NAMALWA (cell line): Measurements from ENCODE around the gene TMPRSS13.
"Not testable (repeated sequence)": the region's sequence is repeated elsewhere in the genome, so short reads cannot be mapped to it uniquely, and the experiment has no call there.

ENCODE experiments used
- DNase-seq: peaks from one replicate; pipeline ENCODE4 v3.0.0-alpha.2; 2015; ENCODE audit warnings: low spot score

The TMPRSS13 gene

GRCh38 chr11:117929916-117930570 lies 841 bp upstream of the TMPRSS13 start:
- no peak for DNase-seq

GRCh38 chr11:117928446-117929141 lies 608 bp downstream of the TMPRSS13 start:
- DNase-seq, result no peak

GRCh38 chr11:117927926-117928325 lies 1.3 kb downstream of the TMPRSS13 start:
- no peak for DNase-seq

- not testable (repeated sequence) for DNase-seq
Observed at GRCh38 chr11:117926166-117926565, 3.0 kb downstream of the TMPRSS13 start.

GRCh38 chr11:117925198-117925925 lies 3.8 kb downstream of the TMPRSS13 start:
- no peak for DNase-seq

- DNase-seq, result no peak
Observed at GRCh38 chr11:117924631-117925170, 4.5 kb downstream of the TMPRSS13 start.

- no peak for DNase-seq
Observed at GRCh38 chr11:117923773-117924172, 5.4 kb downstream of the TMPRSS13 start.

GRCh38 chr11:117923275-117923674 lies 5.9 kb downstream of the TMPRSS13 start:
- DNase-seq, result no peak

- DNase-seq, result no peak
Observed at GRCh38 chr11:117921893-117922292, 7.3 kb downstream of the TMPRSS13 start.

- DNase-seq, result no peak
Observed at GRCh38 chr11:117921456-117921855, 7.7 kb downstream of the TMPRSS13 start.

- no peak for DNase-seq
Observed at GRCh38 chr11:117919781-117920221, 9.4 kb downstream of the TMPRSS13 start.

GRCh38 chr11:117919341-117919740 lies 9.9 kb downstream of the TMPRSS13 start:
- no peak for DNase-seq

- DNase-seq, result no peak
Observed at GRCh38 chr11:117918366-117919255, 10.6 kb downstream of the TMPRSS13 start.

GRCh38 chr11:117917591-117918151 lies 11.5 kb downstream of the TMPRSS13 start:
- no peak for DNase-seq

GRCh38 chr11:117916956-117917355 lies 12.2 kb downstream of the TMPRSS13 start:
- DNase-seq, result no peak

- DNase-seq, result no peak
Observed at GRCh38 chr11:117915672-117916235, 13.4 kb downstream of the TMPRSS13 start.

GRCh38 chr11:117914991-117915618 lies 14.1 kb downstream of the TMPRSS13 start:
- no peak for DNase-seq

- DNase-seq, result no peak
Observed at GRCh38 chr11:117914398-117914761, 14.8 kb downstream of the TMPRSS13 start.

- no peak for DNase-seq
Observed at GRCh38 chr11:117913736-117914397, 15.3 kb downstream of the TMPRSS13 start.

- no peak for DNase-seq
Observed at GRCh38 chr11:117912497-117912896, 16.7 kb downstream of the TMPRSS13 start.
